Raji (cell line): ENCODE measurements around the gene TTC27.

Experiments
- POLR2A ChIP-seq: IDR thresholded peaks from 2 replicates; pipeline ENCODE4 v1.6.1; 2011; ENCODE audit warnings: low read depth, low read length, control low read depth; ENCODE audit not compliant: insufficient read depth

TTC27 gene

DNA sequence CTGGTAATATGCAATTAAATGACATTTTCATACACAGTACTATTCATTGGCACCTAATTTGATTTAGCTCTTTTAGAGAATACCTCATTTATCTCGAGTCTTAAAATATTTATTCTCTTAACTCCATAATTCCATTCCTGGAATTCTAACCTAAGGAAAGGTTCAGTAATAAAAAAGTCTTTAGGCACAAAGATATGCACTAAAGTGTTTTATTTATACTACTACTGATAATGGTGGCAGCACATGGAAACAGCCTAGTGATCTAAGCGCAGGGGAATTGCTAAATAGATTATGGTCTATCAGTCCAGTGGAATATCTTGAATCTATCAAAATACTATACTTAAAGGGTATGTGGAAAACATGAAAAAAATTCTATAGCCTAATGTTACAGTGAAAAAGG is 176.4 kb downstream of the TTC27 start:
- TF ChIP-seq POLR2A = no peak

DNA sequence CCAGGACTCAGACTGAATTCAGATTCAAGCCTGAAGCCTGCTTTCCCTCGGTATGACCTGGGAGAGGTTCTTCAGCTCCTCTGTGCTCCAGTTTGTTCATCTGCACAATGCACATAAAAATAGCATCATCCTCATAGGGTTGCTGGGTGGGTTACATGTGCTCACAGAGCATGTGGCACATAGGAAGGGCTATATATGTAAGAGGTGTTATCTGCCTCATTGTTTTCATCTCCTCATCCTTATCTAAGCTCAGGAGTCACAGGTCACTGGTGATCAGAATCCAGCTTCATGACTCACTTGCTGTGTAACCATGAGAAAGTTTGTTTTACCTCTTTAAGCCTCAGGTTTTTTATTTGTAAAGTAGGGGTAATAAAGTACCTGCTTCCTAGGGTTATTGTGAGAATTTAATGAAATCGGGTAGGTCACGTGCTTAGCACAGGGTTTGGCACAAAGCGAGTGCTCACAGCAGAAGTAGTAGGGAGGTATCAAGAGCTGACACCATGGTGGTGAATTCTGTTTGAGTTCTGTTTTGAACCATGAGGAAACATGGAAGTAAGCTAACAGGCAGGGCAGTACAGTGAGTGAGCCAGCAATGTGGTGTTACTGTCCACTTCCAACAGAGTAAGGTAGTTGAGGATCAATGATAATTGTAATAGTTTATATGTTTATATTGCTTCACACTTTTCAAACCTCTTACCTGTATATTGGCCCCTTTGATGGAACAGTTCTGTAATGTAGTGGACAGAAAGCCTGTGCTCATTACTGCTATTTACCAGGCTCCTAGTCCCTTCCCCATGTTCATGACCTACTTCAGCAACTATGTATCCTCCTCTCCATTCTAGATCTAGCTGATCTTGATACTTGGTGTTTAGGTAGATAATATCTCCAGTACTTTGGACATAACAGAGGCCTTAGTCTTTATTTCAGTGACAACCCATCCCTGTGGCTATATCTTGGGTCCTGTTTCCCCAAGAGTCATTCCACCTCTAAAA is 177.6 kb downstream of the TTC27 start:
- no peak for TF ChIP-seq POLR2A

DNA sequence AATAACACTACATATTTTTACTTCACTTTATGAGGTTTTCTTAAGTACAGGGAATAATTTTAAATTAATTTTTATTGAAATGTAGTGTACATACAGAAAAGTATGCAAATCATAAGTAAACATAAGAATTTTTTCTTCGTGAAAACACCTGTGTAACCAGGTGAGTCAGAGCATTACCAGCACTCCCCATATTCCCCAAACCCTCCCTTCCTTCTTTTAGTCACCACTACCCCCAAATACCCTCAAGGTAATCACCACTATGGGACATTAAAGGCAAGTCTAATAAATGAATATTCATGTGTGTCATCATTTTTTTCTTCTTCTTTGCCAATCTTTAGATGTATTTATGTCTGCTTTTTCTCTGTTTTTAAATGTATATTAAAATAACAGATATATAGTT is 179.0 kb downstream of the TTC27 start:
- TF ChIP-seq POLR2A = no peak

DNA sequence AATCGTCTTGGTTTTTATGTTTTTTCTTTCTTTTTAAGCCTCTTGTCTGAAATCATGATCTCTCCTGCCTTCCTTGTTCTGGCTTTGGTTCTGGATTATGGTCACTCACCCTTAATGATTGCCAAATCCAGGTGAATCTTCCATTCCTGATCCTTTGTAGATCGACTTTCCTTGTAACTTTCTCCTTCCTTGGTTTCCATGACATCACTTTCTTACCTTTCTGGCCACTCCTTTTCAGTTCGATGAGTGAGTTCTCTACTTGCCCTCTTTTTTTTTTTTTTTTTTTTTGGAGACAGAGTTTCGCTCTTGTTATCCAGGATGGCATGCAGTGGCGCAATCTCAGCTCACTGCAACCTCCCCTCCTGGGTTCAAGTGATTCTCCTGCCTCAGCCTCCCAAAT is 179.8 kb downstream of the TTC27 start:
- no peak for TF ChIP-seq POLR2A

DNA sequence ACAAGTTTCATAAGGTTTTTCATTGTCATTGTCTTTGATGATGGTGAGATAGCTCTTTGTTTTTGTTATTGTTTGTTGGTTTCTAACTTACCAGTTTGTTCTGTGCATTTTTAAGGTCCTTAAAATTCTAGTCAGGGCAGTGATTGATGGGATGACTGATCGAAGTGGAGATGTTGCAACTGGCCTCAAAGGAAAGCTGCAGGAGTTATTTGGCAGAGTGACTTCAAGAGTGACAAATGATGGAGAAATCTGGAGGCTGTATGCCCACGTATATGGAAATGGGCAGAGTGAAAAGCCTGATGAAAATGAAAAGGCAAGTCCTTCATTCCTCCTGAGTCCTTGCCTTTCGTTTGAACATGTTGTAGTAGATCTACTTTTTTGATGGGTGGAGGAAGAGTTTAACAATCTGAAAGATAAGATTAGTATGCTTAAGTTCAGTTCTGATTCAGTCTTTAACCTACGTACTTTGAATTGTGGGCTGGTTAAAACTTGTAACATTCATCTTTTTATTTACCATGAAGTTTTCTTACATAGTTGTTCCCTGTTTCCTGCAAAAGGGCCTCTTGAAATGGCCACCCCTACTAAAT is 183.2 kb downstream of the TTC27 start:
- TF ChIP-seq POLR2A = no peak

DNA sequence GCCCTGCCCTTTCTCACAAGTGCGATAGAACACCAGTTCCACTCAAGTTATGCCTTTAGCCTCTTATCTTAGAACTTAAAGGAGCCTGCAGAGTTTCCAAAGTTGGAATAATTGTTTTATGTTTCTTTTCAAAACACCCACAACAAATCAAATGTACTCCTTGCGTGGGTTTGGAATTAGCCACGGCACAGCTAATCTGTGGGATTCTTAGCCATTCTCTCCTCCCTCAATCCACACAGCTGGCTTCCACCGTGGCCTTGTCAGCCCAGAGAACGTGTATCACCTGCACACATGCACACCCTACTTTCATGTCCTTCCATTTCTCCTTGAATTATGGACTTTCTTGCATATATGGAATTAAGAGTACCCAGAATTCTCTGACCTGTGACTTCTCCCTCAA is 183.8 kb downstream of the TTC27 start:
- TF ChIP-seq POLR2A = no peak

DNA sequence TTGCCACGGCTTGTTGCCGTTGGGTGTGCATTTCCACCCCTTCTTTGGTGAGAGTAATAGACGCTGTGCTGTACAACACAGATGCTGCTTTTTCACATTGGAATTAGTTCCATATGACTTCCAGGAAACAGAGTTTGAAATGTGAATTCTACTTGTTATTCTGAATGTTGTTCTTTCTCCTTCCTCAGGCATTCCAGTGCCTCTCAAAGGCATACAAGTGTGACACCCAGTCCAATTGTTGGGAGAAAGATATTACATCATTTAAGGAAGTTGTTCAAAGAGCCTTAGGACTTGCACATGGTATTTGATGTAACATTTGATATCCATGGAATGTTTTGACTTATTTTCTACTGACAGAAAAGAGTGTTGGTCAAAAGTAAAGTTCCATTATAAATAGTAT is 184.5 kb downstream of the TTC27 start:
- no peak for TF ChIP-seq POLR2A

DNA sequence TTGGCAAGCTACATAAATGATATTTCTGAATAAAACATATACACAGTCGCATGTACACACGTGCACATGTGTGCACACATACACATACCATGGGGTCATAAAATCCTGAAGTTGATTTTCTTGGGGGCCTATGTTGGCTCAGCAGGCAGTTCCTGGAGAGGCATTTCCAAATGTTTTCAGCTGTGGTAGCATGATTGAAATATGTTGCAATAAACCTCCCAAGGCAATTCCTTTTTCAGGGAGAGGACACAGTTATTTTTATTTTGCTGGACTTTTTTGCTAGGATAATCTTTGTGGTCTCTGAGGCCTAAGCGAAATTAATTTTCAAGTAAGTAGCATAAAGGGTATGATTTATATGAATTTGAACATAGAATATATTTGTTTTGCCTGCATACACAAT is 192.2 kb downstream of the TTC27 start:
- no peak for TF ChIP-seq POLR2A

DNA sequence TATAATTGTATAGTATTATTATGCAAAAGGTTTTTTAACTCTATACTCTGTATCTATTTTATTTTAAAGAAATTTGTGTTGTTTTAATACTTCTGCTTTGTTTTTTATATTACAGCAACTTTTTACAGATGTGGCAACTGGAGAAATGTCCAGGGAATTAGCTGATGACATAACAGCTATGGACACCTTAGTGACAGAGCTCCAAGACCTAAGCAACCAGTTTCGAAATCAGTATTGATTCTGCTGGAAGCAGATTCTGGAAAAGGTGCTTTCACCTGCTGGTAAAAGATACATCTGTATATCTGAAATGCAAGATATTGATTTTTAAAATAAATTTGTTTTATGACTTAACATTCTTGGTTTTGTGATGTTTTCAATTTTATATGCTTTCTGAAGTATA is 192.9 kb downstream of the TTC27 start:
- no peak for TF ChIP-seq POLR2A

DNA sequence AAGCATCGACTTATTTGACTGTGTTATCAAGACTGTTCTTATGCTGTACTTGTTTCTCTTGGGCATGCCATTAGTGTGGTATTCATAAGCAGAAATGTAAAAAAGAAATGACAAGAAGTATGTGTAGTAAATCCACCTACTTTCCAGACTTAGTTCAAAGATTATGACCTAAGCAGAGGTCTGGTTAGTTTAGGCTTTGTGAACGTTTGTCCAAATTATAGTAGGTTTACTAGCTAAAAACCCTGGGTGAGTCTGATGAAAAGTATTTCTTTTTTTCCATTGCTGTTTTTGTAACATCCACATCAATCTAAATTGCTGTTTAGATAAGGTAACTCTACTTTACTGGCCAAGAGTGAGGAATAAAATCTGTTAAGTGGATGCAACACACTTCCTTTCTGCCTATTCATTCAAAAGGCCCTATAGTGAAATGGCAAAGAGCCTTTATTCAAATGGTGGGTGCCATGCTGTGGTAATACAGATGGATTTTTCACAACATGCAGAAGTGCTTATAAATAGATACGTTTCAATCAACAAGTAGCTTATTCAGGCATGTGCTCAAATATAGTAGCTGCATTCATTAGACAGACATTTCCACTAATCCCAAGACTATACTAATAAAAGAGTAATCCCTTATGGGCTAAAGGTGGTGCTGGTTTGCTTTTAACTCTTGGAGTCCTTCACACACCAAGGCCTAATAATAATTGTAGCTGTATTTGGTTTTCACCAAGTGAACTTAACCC is 196.4 kb downstream of the TTC27 start:
- no peak for TF ChIP-seq POLR2A

DNA sequence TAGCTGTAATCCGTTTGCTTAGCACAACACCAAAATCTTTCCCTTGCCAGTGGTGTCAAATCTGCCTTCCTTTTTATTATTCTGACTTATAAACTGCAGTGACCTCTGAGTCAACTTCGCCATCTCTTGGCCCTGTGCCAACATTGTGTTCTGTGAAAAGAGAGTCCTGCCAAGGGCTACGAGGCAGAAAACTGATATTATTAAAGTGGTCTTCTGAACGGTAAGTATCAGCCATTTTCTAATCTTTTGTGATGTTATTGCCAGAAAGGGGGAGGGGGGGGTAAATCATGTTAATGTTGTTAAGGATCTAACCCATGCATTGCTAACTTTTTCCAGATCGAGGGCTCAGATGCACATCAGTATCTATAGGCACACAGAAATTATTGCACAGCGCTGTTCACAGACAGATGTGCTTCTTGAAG is 197.5 kb downstream of the TTC27 start:
- no peak for TF ChIP-seq POLR2A

DNA sequence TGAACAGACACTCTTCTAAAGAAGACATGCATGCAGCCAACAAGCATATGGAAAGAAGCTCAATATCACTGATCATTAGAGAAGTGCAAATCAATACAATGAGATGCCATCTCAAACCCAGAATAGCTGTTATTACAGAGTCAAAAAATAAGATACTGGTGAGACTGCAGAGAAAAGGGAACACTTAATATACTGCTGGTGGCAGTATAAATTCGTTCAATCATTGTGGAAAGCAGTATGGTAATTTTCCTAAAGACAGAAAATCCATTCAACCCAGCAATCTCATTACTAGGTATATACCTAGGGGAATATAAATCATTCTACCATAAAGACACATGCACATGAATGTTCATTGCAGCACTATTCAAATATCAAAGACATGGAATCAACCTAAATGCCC is 202.3 kb downstream of the TTC27 start:
- TF ChIP-seq POLR2A = no peak

DNA sequence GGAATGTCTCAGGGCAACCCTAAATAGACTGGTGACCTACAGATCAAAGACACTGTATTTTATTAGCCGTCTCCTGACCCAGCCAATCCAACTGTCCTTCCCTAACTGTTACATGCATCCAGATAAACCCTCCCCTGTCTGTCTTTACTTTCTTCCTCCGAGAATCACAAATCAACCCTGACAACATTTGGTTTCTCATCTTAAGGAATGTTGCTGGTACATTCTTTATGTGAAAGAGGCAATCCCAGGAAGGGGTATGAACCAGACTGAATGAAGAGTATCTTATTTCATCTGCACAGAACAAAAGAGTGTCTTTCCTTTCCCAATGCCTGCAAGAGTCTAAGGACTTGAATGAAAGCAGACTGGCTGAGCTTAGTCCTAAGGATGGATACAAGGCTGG is 205.0 kb downstream of the TTC27 start:
- no peak for TF ChIP-seq POLR2A

DNA sequence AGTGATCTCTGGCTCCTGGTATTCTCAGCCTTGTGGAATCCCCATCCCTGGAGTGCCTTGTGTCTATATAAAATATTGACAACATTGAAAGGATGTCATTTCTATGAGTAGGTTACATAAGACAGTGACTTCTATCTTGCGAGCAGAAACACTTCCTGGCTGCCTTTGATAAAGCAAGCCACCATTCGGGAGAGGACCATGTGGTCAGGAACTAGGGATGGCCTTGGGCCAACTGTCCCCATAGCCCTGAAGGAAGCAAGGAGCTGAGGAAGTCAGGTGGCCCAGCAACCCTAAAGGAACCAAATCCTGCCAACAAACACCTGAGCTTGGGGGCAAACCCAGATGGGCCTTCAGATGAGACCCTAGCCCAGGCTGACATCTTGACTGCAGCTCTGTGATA is 205.9 kb downstream of the TTC27 start:
- no peak for TF ChIP-seq POLR2A

DNA sequence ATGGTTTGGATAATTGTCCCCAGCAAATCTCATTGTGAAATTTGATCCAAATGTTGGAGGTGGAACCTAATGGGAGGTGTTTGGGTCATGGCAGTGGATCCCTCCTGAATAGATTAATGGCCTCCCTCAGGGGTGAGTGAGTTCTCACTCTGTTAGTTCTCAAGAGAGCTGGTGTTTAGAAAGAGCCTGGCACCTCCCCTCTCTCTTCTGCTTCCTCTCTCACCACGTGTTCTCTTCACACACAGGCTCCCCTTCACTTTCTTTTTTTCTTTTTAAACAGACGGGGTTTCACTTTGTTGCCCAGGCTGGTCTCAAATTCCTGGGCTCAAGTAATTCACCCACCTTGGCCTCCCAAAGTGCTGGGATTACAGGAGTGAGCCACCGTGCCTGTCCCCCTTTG is 207.3 kb downstream of the TTC27 start:
- TF ChIP-seq POLR2A = no peak; the same call in 1 of the 2 replicates

DNA sequence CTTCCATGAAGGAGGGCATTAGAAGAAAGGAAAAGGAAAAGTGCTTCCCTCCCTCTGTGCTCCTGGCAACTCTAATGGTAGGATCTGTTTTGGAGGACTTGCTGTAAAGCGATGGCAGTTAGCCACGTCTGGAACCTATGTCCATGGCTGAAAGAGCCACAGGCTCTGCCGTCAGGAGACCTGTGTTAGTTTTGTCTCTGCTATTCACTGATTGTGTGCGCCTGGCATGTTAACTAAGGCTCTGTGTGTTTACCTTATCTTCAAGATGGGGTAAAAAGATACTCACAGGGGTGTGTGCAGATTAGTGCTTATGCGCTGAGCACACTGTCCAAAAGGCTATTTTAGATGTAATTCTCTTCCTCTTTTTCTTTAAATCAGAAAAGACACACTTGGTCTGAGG is 209.1 kb downstream of the TTC27 start:
- TF ChIP-seq POLR2A = no peak

DNA sequence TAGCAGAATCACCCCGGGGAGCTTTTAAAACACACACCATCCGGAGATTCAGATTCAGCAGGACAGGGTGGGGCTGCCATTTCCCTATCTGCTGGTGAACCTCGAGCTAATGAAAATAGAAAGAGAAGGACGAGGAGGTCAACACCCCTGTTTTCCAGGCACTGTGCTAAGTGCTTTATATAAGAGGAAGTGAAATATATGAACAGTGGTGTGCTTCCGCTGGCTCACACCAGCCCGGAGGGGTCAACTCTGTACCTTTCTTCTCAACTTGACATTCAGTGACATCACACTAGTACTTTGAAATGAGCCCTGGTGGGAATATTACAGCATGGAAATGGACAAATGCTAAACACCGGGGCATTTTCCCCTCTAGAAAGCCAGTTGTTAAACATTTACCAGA is 210.6 kb downstream of the TTC27 start:
- no peak for TF ChIP-seq POLR2A

DNA sequence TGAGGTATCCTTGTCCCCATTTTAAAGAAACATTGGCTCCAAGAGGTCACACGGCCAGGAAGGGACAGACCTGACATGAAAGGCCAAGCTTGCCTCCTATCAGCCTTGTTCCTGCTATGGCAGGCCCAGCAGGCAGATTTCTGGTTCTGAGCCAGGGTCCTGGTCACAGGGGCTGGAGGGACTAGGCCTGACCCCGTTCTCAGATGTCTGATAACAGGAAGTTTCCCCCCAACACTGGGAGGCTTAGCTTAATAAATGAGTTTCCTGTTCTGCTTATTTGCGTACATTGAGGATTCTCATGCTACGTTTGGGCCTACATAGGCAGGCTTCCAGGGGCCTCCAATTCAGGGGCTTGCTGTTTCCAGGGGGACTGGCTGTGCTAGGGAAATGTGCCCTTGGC is 211.1 kb downstream of the TTC27 start:
- no peak for TF ChIP-seq POLR2A
